Hepatocyte (in vitro differentiated cells): ENCODE measurements around the gene LRRC1. TPM values are rescaled to one million over a fixed set of nuclear protein-coding genes. Genes with fewer than 3 reads are reported as not detected.

ENCODE experiments used
- DNase-seq: peaks from one replicate; pipeline ENCODE4 v3.0.0-alpha.2; 2016; ENCODE audit warnings: low spot score
- H2AFZ ChIP-seq: fragments of 200-600 bp; sonication (generic); 2 replicates; pipeline ENCODE4 v1.6.0; 2016; ENCODE audit warnings: antibody characterized with exemption, mild to moderate bottlenecking
- H3K27ac ChIP-seq: fragments of 200-600 bp; sonication (generic); 2 replicates; pipeline ENCODE4 v1.5.1; 2016; ENCODE audit warnings: mild to moderate bottlenecking
- H3K27me3 ChIP-seq: fragments of 200-600 bp; sonication (generic); 2 replicates; pipeline ENCODE4 v1.6.1; 2016
- H3K36me3 ChIP-seq: fragments of 200-600 bp; sonication (generic); replicated peaks from 2 replicates; pipeline ENCODE4 v1.5.1; 2016; ENCODE audit warnings: low read depth; ENCODE audit not compliant: insufficient read depth
- H3K4me1 ChIP-seq: fragments of 200-600 bp; sonication (generic); 2 replicates; pipeline ENCODE4 v1.5.1; 2016; ENCODE audit warnings: mild to moderate bottlenecking, moderate library complexity; ENCODE audit not compliant: insufficient read depth
- H3K4me2 ChIP-seq: fragments of 200-600 bp; sonication (generic); 2 replicates; pipeline ENCODE4 v1.6.0; 2016
- H3K4me3 ChIP-seq: fragments of 200-600 bp; sonication (generic); 2 replicates; pipeline ENCODE4 v1.5.1; 2016; ENCODE audit warnings: mild to moderate bottlenecking
- H3K79me2 ChIP-seq: fragments of 200-600 bp; sonication (generic); 2 replicates; pipeline ENCODE4 v1.6.0; 2017; ENCODE audit warnings: mild to moderate bottlenecking
- H3K9me2 ChIP-seq: fragments of 200-600 bp; sonication (generic); replicated peaks from 2 replicates; pipeline ENCODE4 v1.6.0; 2017; ENCODE audit warnings: mild to moderate bottlenecking; ENCODE audit not compliant: insufficient read depth
- H3K9me3 ChIP-seq: fragments of 200-600 bp; sonication (generic); 2 replicates; pipeline ENCODE4 v1.5.1; 2016; ENCODE audit warnings: low read depth, mild to moderate bottlenecking
- H4K20me1 ChIP-seq: fragments of 200-600 bp; sonication (generic); 2 replicates; pipeline ENCODE4 v1.6.0; 2016; ENCODE audit warnings: mild to moderate bottlenecking; ENCODE audit not compliant: insufficient read depth, poor library complexity, severe bottlenecking
- EZH2 ChIP-seq: fragments of 200-600 bp; sonication (generic); IDR thresholded peaks from 2 replicates; pipeline ENCODE4 v1.6.1; 2016; ENCODE audit warnings: antibody characterized with exemption, mild to moderate bottlenecking, borderline replicate concordance
- EZH2phosphoT487 ChIP-seq: fragments of 200-600 bp; sonication (generic); IDR thresholded peaks from one replicate; pipeline ENCODE4 v1.6.1; 2018; ENCODE audit warnings: antibody characterized with exemption, mild to moderate bottlenecking, low read depth, moderate library complexity; ENCODE audit not compliant: unreplicated experiment, severe bottlenecking
- WGBS: methylation state at CpG from one replicate; pipeline ENCODE4 v1.1.6; 2016; ENCODE audit warnings: low lambda C conversion rate; ENCODE audit errors: missing lambda C conversion rate; 5-methylcytosine and 5-hydroxymethylcytosine counted together
- polyA plus RNA-seq: library from polyadenylated mRNA; unstranded; fragments of >200 nt; fragmentation: Nextera tagmentation; extraction: Ambion mirVana; gene quantifications from 2 replicates; pipeline ENCODE4 v1.2.1, GENCODE V29; 2016
- total RNA-seq: library from RNA; depleted of rRNA; stranded (reverse); fragments of >200 nt; gene quantifications from 2 replicates; pipeline ENCODE4 v1.2.3, GENCODE V29; 2014
- TF ChIP-seq, protein P1 (sequence below): fragments of 200-600 bp; sonication (generic); IDR thresholded peaks from 2 replicates; pipeline ENCODE4 v1.5.1; 2016; ENCODE audit warnings: antibody characterized with exemption, mild to moderate bottlenecking; ENCODE audit not compliant: poor library complexity

The LRRC1 gene
- total and polyA plus RNA-seq, 2 experiments from 2014 or later = 54.3 to 61.4 TPM

DNA sequence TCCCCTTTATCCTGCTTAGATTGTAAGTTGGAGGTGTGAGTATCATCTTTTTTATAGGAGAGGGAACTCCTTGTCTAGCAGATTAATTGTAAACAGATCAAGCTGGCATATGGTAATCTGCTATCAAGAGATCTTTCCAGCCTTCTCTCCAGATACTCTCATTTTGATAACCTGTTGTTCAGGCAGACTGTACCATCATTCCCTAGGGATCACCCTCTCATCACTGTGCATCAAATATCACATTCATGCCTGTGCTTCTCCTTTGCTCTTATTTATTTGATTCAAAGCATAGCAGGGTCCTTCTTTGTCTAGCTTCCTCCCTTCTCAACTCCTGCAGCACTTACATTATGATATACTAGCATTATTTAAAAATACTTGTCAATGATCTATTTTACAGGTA lies 73.8 kb downstream of the LRRC1 start:
- TF ChIP-seq, protein P1, sequence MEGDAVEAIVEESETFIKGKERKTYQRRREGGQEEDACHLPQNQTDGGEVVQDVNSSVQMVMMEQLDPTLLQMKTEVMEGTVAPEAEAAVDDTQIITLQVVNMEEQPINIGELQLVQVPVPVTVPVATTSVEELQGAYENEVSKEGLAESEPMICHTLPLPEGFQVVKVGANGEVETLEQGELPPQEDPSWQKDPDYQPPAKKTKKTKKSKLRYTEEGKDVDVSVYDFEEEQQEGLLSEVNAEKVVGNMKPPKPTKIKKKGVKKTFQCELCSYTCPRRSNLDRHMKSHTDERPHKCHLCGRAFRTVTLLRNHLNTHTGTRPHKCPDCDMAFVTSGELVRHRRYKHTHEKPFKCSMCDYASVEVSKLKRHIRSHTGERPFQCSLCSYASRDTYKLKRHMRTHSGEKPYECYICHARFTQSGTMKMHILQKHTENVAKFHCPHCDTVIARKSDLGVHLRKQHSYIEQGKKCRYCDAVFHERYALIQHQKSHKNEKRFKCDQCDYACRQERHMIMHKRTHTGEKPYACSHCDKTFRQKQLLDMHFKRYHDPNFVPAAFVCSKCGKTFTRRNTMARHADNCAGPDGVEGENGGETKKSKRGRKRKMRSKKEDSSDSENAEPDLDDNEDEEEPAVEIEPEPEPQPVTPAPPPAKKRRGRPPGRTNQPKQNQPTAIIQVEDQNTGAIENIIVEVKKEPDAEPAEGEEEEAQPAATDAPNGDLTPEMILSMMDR = no peak
- H3K4me2 ChIP-seq = no peak overlapping the region
- DNase-seq = no peak
- no peaks in the 10 kb centered on the region for H3K36me3 ChIP-seq
- H3K27ac ChIP-seq = no peak overlapping the region
- H4K20me1 ChIP-seq = peaks cover 2% of the 10 kb centered on the region
- H3K9me3 ChIP-seq = no peaks in the 10 kb centered on the region
- no peak overlapping the region for H3K4me3 ChIP-seq
- peaks cover 7% of the 10 kb centered on the region for H3K4me1 ChIP-seq
- H3K79me2 ChIP-seq = peaks cover 97% of the 10 kb centered on the region
- H3K9me2 ChIP-seq = no peaks in the 10 kb centered on the region
- no peaks in the 10 kb centered on the region for H3K27me3 ChIP-seq
- H2AFZ ChIP-seq = no peak overlapping the region

DNA sequence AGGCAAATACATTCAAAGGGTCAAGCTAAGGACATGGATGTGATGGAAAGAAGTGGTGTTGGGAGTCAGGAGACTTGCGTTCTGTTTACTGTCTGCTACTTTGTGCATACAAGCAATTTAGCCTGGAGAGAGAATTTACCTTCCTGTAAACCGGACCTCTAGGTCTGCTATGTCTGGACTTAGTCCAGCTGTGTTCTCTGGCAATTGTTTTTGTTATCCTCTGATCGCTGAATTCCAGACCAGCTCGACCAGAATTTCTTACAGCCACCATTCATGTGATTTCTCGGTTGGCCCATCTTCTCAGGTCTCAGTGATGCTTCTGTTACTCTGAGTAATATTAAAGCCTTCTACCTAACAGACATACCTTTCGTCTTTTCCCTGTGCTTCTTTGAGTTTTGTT lies 75.2 kb downstream of the LRRC1 start:
- H3K79me2 ChIP-seq = peaks cover 97% of the 10 kb centered on the region
- TF ChIP-seq EZH2 (no peak), EZH2phosphoT487 (no peak)
- TF ChIP-seq, protein P1 = no peak
- 37% methylated on average over 6 of the region's 6 CpGs for WGBS
- H3K36me3 ChIP-seq = no peaks in the 10 kb centered on the region
- peaks cover 2% of the 10 kb centered on the region for H4K20me1 ChIP-seq
- no peak overlapping the region for H3K4me3 ChIP-seq
- peak overlapping the region; percentile 4 for H3K4me2 ChIP-seq
- H3K9me3 ChIP-seq = no peaks in the 10 kb centered on the region
- no peaks in the 10 kb centered on the region for H3K9me2 ChIP-seq
- no peak overlapping the region for H2AFZ ChIP-seq
- H3K4me1 ChIP-seq = no peaks in the 10 kb centered on the region
- no peaks in the 10 kb centered on the region for H3K27me3 ChIP-seq
- H3K27ac ChIP-seq = peak overlapping the region; percentile 9
- DNase-seq = peak; percentile 18

DNA sequence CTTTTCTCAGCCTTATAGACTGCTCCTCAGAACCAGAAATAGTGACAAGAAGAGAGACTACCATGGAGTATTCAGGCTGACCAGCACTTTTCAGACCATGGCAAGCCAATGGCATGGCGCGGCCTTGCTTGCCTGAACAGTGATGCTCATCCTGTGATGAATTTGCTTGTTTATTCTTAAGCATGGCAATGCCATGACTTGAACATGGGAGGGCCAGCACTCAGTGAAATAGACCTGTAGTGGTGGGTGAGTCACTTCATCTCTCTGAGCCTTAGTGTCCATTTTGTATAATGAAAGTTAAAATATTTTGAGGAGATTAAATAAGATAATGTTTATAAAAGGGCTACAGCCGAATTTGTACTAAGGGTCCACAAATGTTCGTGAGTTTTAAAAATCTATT lies 79.1 kb downstream of the LRRC1 start:
- Histone ChIP-seq H3K4me1 (no peaks in the 10 kb centered on the region), H3K36me3 (no peaks in the 10 kb centered on the region), H3K27ac (no peak overlapping the region), H3K9me3 (no peaks in the 10 kb centered on the region), H3K79me2 (peaks cover 97% of the 10 kb centered on the region), H3K4me3 (no peak overlapping the region), H3K9me2 (no peaks in the 10 kb centered on the region), H3K4me2 (no peak overlapping the region), H3K27me3 (no peaks in the 10 kb centered on the region), H4K20me1 (peaks cover under 1% of the 10 kb centered on the region), H2AFZ (no peak overlapping the region)
- no peak for TF ChIP-seq EZH2
- no peak for TF ChIP-seq EZH2phosphoT487
- TF ChIP-seq, protein P1 = no peak
- WGBS = 98% methylated on average over 4 of the region's 4 CpGs
- DNase-seq = no peak

DNA sequence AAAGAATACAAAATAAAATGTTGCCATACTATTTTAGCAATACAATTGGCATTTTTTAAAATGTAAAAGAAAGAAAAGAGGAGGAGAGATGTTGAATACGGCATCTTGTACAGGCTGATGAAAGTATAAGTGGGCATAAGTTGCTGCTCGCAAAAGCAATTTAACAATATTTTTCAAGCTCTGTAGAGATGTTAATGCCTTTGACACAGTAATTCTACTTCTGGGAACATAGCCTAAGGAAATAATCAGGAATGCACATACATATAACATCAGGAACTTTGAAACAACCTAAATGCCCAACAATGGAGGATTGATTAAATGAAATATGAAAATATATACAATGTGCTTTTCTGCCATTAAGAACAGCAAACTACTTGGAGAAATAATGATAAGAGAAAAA lies 80.2 kb downstream of the LRRC1 start:
- DNase-seq = no peak
- no peak overlapping the region for H2AFZ ChIP-seq
- H3K79me2 ChIP-seq = peaks cover 93% of the 10 kb centered on the region
- 84% methylated on average over 2 of the region's 2 CpGs for WGBS
- no peaks in the 10 kb centered on the region for H3K9me2 ChIP-seq
- no peaks in the 10 kb centered on the region for H3K36me3 ChIP-seq
- no peaks in the 10 kb centered on the region for H3K27me3 ChIP-seq
- TF ChIP-seq EZH2 (no peak), EZH2phosphoT487 (no peak)
- TF ChIP-seq, protein P1 = no peak
- no peak overlapping the region for H3K4me2 ChIP-seq
- no peak overlapping the region for H3K27ac ChIP-seq
- H3K9me3 ChIP-seq = no peaks in the 10 kb centered on the region
- no peaks in the 10 kb centered on the region for H3K4me1 ChIP-seq
- no peaks in the 10 kb centered on the region for H4K20me1 ChIP-seq
- H3K4me3 ChIP-seq = no peak overlapping the region
